ENCODE measurements around the gene GRAMD1B.

- TF ChIP-seq CTCF (IDR thresholded peaks at IDR 0.05) (no peak), EZH2 (IDR thresholded peaks at IDR 0.05; ENCODE audit: borderline replicate concordance, insufficient read depth, low read depth, low read length, poor library complexity, severe bottlenecking) (no peak)
These were observed 132.8 kb downstream of the GRAMD1B start for GRCh38 chr11:123562829-123563228.
